Measurements from ENCODE around the gene GP2. TPM values are rescaled to one million over a fixed set of nuclear protein-coding genes. Genes with fewer than 3 reads are reported as not detected.

The GP2 gene
- total RNA-seq, 1 donor from 2014 or later = 2.8 TPM

GRCh38 chr16:20265019-20265418 is 62.3 kb downstream of the GP2 start:
- ATAC-seq (no peak), DNase-seq (ENCODE audit: low spot score) (no peak)
- intact Hi-C loops (cut with DNase I) = no loop called here

GRCh38 chr16:20263138-20263855 is 64.0 kb downstream of the GP2 start:
- no peak for ATAC-seq
- DNase-seq (ENCODE audit: low spot score) = no peak
- intact Hi-C loops (cut with DNase I) = no loop called here

DNA sequence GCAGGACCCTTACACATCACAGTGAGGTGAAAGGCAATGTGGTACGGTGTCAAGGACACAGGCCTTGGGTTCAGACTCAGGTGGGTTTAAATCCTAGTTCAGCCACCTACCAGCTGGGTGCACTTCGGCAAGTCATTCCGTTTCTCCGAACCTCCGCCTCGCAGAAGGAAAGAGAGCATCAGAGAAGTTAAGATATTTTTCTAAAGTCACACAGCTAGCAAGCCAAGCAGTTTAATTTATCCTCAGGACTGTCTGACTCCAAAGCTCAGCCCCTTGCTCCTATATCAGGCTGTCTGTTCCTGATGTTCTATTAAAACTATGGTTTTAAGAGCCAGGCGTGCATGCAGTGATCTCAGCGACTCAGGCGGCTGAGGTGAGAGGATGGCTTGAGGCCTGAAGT is 65.1 kb downstream of the GP2 start:
- intact Hi-C loops (cut with DNase I) = no loop called here
- ATAC-seq = no peak
- no peak for DNase-seq (ENCODE audit: low spot score)

DNA sequence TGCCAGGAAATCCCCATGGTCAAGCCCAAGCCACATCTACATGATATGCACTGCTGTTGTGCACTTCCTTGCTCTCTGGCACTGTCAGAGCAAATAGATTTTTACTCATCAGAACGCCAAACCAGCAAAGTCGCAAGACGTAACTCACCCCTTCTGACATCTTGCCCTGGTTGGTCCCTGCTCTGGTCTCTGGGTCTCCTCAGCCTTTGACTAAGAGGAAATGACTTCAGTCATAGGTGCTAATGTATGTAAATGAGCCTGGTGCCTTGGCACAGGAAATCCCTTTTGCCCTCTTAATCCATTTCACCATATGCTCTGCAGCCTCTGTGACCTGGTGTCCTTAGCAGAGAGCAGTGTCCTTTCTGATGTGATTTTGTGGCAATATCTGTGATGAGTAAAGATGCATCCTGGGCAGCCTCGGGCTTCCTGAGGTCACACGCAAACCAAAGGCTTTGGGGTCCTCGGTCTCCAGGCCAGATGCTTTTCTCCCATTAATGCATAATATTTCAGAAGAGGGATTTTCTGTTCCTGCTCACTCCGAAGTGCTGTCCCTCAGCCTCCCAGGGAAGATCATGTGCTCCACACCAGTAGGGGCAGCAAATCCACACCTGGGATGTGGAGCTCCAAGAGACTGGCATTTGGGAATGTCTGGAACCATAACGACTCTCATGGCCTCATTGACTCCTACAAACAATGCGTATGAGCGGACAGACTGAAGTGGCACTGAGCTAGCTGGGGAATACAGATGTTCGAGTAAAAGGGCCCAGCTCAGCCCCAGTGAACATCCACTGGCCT is 66.9 kb downstream of the GP2 start:
- ATAC-seq = no peak
- no peak for DNase-seq (ENCODE audit: low spot score)
- intact Hi-C loops (cut with DNase I) = no loop called here

Other genes with a start within 250 kb of the GP2 start
- gene UMOD, start 25.2 kb upstream of the GP2 start, total RNA-seq = not detected
- gene PDILT, start 77.2 kb upstream of the GP2 start, total RNA-seq = not detected
- gene ACSM5, start 82.0 kb upstream of the GP2 start, total RNA-seq = 15.6 TPM
- not detected for gene ACSM2A, start 124.0 kb upstream of the GP2 start, total RNA-seq
- gene ACSM2B, start 248.9 kb upstream of the GP2 start, total RNA-seq = not detected